ENCODE measurements around the gene MPHOSPH6.
"Not testable (repeated sequence)": the region's sequence is repeated elsewhere in the genome, so short reads cannot be mapped to it uniquely, and the experiment has no call there.

Gene MPHOSPH6, protein sequence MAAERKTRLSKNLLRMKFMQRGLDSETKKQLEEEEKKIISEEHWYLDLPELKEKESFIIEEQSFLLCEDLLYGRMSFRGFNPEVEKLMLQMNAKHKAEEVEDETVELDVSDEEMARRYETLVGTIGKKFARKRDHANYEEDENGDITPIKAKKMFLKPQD

GRCh38 chr16:82169861-82170845 is at the start of gene MPHOSPH6:
Gene MPHOSPH6, minus strand, starts transcription at chr16:82170224. Its CDS starts 49 bp downstream, at chr16:82170175.
- peak; percentile 97 for DNase-seq

GRCh38 chr16:82219298-82219697 is 49.3 kb upstream of the MPHOSPH6 start:
- no peak for DNase-seq

DNA sequence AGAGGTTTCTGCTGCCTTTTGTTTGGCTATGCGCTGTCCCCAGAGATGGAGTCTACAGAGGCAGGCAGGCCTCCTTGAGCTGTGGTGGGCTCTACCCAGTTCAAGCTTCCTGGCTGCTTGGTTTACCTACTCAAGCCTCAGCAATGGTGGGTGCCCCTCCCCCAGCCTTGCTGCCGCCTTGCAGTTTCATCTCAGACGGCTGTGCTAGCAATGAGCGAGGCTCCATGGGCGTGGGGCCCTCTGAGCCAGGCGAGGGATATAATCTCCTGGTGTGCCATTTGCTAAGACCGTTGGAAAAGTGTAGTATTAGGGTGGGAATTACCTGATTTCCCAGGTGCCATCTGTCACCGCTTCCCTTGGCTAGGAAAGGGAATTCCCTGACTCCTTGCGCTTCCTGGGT is 39.3 kb upstream of the MPHOSPH6 start:
- DNase-seq = not testable (repeated sequence)

DNA sequence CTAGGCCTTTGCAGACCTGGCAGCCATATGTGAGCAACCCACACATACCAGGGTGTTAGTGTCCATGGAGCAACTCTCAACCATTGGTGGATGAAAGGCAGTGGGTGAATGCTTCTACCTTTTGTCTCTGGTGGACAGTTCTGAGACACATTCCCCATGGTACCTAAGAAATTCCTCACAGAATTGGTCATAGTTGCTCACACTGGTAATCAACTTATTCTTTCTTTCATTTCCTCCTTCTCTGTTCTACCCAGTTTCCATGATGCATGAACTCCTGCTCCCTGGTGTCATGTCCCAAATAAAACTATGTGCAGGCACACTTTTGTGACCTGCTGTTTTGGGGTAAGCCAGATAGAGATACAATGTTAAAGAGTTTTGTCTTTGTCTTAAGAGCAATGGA is 33.2 kb upstream of the MPHOSPH6 start:
- no peak for DNase-seq

DNA sequence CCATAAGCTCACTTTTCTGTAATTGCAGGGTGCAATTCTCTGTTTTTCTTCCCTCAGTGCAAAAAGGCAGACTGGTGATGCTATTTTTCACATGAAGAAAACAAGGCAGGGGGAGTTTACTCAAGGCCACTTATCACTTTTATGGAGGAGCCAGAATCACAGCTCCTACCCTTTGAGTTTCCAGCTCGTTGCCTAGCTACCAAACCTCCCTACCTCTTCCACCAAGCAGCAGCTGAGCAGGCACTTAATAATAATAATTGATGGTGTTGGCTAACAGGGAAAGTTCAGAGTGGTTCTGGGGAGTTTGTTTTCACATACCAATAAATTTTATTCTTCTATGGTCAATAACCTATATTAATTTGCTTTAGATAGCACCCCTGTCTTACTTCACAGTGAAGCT is 31.9 kb upstream of the MPHOSPH6 start:
- no peak for DNase-seq

DNA sequence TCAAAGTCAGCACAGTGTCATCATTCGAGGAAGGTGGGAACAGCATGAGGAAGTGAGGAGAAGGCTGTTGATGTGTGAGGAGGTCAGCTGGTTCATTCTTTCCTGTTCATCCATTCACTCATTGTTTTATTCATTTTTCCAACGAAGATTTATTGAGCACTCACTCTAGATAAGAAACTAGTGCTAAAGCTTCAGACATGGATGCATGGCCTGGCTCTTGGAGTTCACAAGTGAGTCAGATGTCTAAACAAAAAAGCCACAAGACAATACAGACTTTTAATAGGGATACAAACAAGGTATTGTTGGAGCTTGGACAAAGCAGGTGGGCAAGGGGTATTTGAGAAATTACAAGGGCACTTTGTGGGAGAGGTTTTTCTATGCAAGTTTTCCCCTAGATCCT is 31.3 kb upstream of the MPHOSPH6 start:
- DNase-seq = no peak

- DNase-seq = no peak
Measured at GRCh38 chr16:82199209-82199608, 29.2 kb upstream of the MPHOSPH6 start.

- DNase-seq = no peak
Measured at GRCh38 chr16:82197540-82198240, 27.7 kb upstream of the MPHOSPH6 start.

GRCh38 chr16:82195917-82196494 is 26.0 kb upstream of the MPHOSPH6 start:
- DNase-seq = no peak

DNA sequence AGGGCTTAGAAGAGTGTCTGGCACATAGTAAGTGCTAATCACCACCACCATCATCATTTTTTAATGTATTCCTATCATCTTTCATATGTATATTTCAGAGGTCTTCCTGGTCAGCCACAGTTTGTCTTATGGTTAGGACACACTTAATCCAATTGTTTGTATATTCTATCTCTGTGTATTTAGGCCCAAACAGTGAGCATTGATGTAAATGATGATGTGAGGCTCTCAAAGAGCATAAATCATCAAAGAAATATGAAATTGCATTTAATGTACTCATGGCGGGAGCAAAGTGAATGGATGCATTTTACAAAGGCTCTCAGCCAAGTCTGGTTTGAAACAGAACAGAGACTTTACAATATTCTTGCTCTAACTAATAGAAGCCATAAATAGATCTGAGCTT is 24.1 kb upstream of the MPHOSPH6 start:
- no peak for DNase-seq

GRCh38 chr16:82192665-82193064 is 22.6 kb upstream of the MPHOSPH6 start:
- DNase-seq = peak; percentile 71

DNA sequence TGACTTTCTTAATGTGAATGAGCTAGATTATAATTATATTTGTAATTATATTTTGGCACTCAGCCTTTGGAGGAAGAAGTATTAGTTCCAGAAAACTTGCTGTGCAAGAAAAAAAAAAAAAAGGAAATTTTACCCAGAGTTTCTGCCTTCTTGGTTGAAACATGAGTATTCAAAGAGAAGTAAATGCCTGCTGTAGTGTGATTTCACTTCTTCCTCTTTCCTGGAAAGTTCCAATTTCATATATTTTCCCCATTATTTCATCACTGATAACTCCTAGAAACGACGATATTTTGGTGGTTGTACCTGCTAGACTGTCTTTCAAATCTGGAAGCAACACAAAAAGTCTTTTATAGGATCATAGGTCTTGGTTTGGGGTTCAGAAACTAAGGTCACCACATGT is 20.4 kb upstream of the MPHOSPH6 start:
- no peak for DNase-seq

GRCh38 chr16:82187829-82188228 is 17.8 kb upstream of the MPHOSPH6 start:
- DNase-seq = no peak

- no peak for DNase-seq
Measured at GRCh38 chr16:82185012-82185411, 15.0 kb upstream of the MPHOSPH6 start.

GRCh38 chr16:82184213-82184612 is 14.2 kb upstream of the MPHOSPH6 start:
- no peak for DNase-seq

DNA sequence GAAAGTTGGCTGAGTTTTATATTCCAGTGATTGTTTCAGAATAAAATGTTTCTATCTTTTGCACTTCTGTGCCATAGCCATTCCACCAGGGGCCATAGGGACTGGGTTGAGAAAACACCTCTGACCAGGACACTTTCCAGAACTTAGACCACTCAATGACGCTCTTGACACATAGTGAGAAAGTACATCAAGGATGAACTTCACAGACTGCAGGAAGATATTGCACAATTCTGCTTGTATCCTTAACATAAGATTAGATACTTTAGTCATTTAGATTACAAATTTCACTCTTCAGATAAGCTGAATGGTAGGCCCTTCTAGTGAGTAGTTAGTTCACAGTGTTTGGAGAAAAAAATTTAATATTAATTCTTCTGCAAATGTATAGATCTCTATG is 13.0 kb upstream of the MPHOSPH6 start:
- DNase-seq = no peak

GRCh38 chr16:82182266-82183003 is 12.4 kb upstream of the MPHOSPH6 start:
- DNase-seq = no peak

DNA sequence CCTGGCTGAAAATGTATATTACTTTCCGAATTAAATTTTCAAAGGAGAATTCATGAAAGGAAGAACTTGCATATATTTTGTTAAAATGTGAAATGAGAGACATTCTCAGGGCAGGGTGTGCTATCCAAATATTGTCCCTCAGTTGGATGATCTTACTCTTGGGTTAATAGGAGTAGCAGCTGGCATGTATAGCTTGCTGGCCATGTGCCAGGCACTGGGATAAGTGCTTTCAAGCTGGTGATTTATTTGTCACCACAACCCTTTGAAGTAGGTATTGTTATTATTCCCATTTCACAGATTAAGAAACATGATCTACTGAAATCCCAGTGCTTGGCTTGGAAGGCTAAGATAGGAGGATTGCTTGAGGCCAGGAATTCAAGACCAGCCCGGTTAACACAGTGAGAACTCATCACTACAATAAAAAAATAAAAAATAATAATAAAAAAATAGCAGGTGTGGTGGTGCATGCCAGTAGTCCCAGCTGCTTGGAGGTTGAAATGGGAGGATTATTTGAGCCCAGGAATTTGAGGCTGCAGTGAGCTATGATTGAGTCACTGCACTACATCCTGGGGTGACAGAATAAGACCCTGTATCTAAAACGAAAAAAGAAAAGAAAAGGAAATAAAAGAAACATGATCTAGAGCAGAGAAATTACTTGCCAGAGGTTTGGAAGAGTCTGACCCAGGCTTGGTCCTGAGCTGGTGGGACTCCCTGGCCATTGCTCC is 11.6 kb upstream of the MPHOSPH6 start:
- DNase-seq = no peak

GRCh38 chr16:82178352-82178751 is 8.3 kb upstream of the MPHOSPH6 start:
- DNase-seq = no peak

- no peak for DNase-seq
Measured at GRCh38 chr16:82177555-82177954, 7.5 kb upstream of the MPHOSPH6 start.

DNA sequence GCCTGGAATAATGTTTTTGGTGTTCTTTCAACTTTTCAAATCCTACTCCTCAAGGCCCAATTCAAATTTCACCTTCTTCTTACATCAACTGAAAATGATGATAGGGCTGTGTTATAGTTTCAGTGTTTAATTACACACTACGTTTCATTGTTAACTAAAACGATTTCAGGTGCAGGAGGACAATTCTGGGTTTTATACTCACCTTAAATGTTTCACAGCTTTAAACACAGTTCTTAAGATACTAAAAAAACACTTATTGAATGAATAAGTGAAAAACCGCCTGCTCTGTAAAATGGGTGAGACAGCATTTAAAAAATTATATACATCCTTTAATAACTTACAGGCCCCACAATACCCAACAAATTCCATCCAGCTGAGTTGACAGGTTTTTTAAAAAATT is 6.2 kb upstream of the MPHOSPH6 start:
- no peak for DNase-seq

DNA sequence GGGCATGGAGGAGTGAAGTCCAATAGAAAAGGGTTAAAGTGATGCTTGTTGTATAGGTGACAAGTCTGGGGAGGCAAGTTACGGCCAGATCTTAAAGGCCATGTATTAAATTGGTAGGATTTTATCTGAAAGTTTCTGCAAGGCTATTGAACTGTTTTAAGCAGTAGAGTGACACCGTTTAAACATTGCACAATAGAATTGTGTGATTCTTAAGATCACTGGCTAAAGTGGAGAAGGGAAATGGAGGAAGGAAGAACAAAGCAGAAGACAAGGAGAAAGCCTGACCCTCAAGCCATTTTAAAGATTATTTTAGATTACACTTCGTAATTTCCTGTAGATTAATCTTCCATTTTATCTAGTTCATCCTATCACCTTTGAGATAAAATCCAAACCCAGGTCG is 5.6 kb upstream of the MPHOSPH6 start:
- no peak for DNase-seq
